Measurements from ENCODE around the gene FILIP1. TPM values are rescaled to one million over a fixed set of nuclear protein-coding genes. Genes with fewer than 3 reads are reported as not detected.

Gene FILIP1
- total and polyA plus RNA-seq, 10 of the 15 experiments (the other 5 are each of a cell fraction or from before 2014, with no cell fraction given), result 0.23 to 2.0 (median 0.44) TPM

DNA sequence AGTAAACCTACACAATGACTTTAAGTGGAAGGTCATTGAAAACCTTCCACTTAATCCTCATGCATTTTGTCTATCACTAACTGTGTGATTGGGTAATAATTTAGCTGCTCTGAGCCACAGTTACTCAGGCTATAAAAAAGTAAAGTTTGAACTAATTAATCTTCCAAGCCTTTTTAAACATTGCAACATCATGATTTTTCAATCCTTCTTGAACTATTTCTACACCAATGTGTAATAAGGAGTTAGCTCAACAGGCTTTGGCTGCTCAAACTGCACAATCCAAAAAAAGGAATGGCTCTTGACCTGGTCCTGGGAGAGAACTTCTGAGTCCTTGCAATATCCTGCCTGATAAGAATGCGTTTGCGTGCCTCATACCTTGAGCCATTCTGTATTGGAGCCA lies 34.8 kb upstream of the FILIP1 start:
- DNase-seq (ENCODE audit: low read depth, low spot score) (no peak), FAIRE-seq (no peak)

More for the DNA sequence above, 34.8 kb upstream of the FILIP1 start:
- BruUV-seq (replicated peaks), result no TSS peak
- no peaks in the 10 kb centered on the region for H4K20me1 ChIP-seq (ENCODE audit: control insufficient read depth, insufficient read depth)
- no peak overlapping the region for H2AFZ ChIP-seq (ENCODE audit: control insufficient read depth, low read depth, low read length)
- H3K36me3 ChIP-seq (ENCODE audit: control insufficient read depth in 2 of 2, insufficient read depth in 2 of 2, low read length in 1 of 2), result no peaks in the 10 kb centered on the region
- WGBS (ENCODE audit: insufficient coverage, insufficient replicate concordance, low lambda C conversion rate, missing lambda C conversion rate), result 64% methylated on average over 2 of the region's 2 CpGs
- no peaks in the 10 kb centered on the region for H3K4me1 ChIP-seq (ENCODE audit: control insufficient read depth, insufficient read depth, low read length)
- H3K9ac ChIP-seq (ENCODE audit: control insufficient read depth, insufficient read depth, low read length), result no peak overlapping the region
- H3K27me3 ChIP-seq (replicated peaks in 1 of 2; ENCODE audit: control insufficient read depth in 2 of 2, insufficient read depth in 2 of 2, low read length in 1 of 2), result no peaks in the 10 kb centered on the region
- ChIA-PET SMC1A (ENCODE audit: uncharacterized antibody, unreplicated experiment) (interaction anchor here (0.9 to 5.3 kb wide), 15 partner anchors 10 to 319 kb away, joined by 3 to 66 read pairs (median 7); no protein-coding TSS in a partner anchor), CTCF (interaction anchor here (0.7 to 5.1 kb wide), 18 partner anchors 10 to 318 kb away, joined by 3 to 77 read pairs (median 5); partner anchors contain the start of gene FILIP1), RAD21 (ENCODE audit: unreplicated experiment) (interaction anchor here (1.0 to 2.4 kb wide), 9 partner anchors 18 to 318 kb away, joined by 3 to 18 read pairs (median 5); partner anchors contain the start of gene FILIP1), POLR2A (no interaction called here)
- no peak for ATAC-seq
- in situ Hi-C loops (cut with MboI) (loop anchor here (10.0 kb wide), 1 partner anchor 164 kb away; no protein-coding TSS in a partner anchor), intact Hi-C loops (cut with micrococcal nuclease; ENCODE audit: unreplicated experiment) (loop anchor here (5.0 to 10.0 kb wide), 2 partner anchors 316 to 1674 kb away; no protein-coding TSS in a partner anchor)
- H3K27ac ChIP-seq (ENCODE audit: control insufficient read depth, insufficient read depth), result no peak overlapping the region
- TF ChIP-seq MTA2 (IDR thresholded peaks at IDR 0.05; ENCODE audit: low read depth) (no peak), TARDBP (IDR thresholded peaks at IDR 0.05; ENCODE audit: borderline replicate concordance) (no peak), TCF3 (IDR thresholded peaks at IDR 0.05; ENCODE audit: borderline replicate concordance, insufficient read depth, low read depth, low read length) (no peak), IKZF1 (conservative IDR thresholded peaks at IDR 0.05) (no peak), SUPT20H (IDR thresholded peaks at IDR 0.05; ENCODE audit: borderline replicate concordance, control insufficient read depth, low read depth, low read length) (no peak), POLR2AphosphoS5 (IDR thresholded peaks at IDR 0.05; ENCODE audit: low read length) (no peak), CEBPB (IDR thresholded peaks at IDR 0.05; ENCODE audit: borderline replicate concordance in 1 of 2, low read depth in 2 of 2, low read length in 2 of 2) (no peak), NBN (IDR thresholded peaks at IDR 0.05) (no peak), SIN3A (IDR thresholded peaks at IDR 0.05; ENCODE audit: low read depth, low read length) (no peak), ZSCAN29 (IDR thresholded peaks at IDR 0.05) (no peak), RAD21 (IDR thresholded peaks at IDR 0.05; ENCODE audit: insufficient read depth, low read depth, low read length) (no peak), CHD4 (IDR thresholded peaks at IDR 0.05) (no peak), CBFB (IDR thresholded peaks at IDR 0.05; ENCODE audit: low read depth) (no peak), BCL11A (IDR thresholded peaks at IDR 0.05; ENCODE audit: low read depth, low read length) (no peak), MTA3 (IDR thresholded peaks at IDR 0.05; ENCODE audit: borderline replicate concordance, low read length) (no peak), SMC3 (IDR thresholded peaks at IDR 0.05; ENCODE audit: borderline replicate concordance, low read length) (no peak)
- TF ChIP-seq, protein P1, sequence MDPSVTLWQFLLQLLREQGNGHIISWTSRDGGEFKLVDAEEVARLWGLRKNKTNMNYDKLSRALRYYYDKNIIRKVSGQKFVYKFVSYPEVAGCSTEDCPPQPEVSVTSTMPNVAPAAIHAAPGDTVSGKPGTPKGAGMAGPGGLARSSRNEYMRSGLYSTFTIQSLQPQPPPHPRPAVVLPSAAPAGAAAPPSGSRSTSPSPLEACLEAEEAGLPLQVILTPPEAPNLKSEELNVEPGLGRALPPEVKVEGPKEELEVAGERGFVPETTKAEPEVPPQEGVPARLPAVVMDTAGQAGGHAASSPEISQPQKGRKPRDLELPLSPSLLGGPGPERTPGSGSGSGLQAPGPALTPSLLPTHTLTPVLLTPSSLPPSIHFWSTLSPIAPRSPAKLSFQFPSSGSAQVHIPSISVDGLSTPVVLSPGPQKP (IDR thresholded peaks at IDR 0.05; ENCODE audit: low read depth, low read length), result no peak
- TF ChIP-seq, protein P2, sequence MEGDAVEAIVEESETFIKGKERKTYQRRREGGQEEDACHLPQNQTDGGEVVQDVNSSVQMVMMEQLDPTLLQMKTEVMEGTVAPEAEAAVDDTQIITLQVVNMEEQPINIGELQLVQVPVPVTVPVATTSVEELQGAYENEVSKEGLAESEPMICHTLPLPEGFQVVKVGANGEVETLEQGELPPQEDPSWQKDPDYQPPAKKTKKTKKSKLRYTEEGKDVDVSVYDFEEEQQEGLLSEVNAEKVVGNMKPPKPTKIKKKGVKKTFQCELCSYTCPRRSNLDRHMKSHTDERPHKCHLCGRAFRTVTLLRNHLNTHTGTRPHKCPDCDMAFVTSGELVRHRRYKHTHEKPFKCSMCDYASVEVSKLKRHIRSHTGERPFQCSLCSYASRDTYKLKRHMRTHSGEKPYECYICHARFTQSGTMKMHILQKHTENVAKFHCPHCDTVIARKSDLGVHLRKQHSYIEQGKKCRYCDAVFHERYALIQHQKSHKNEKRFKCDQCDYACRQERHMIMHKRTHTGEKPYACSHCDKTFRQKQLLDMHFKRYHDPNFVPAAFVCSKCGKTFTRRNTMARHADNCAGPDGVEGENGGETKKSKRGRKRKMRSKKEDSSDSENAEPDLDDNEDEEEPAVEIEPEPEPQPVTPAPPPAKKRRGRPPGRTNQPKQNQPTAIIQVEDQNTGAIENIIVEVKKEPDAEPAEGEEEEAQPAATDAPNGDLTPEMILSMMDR (IDR thresholded peaks at IDR 0.05 in 2 of 3, conservative IDR thresholded peaks at IDR 0.05 in 1 of 3; ENCODE audit: control insufficient read depth in 2 of 3, extremely low read depth in 1 of 3, insufficient read depth in 1 of 3, low read depth in 3 of 3, low read length in 3 of 3), result no peak
- TF ChIP-seq, protein P3, sequence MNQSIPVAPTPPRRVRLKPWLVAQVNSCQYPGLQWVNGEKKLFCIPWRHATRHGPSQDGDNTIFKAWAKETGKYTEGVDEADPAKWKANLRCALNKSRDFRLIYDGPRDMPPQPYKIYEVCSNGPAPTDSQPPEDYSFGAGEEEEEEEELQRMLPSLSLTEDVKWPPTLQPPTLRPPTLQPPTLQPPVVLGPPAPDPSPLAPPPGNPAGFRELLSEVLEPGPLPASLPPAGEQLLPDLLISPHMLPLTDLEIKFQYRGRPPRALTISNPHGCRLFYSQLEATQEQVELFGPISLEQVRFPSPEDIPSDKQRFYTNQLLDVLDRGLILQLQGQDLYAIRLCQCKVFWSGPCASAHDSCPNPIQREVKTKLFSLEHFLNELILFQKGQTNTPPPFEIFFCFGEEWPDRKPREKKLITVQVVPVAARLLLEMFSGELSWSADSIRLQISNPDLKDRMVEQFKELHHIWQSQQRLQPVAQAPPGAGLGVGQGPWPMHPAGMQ (IDR thresholded peaks at IDR 0.05; ENCODE audit: borderline replicate concordance), result no peak
- TF ChIP-seq, protein P4, sequence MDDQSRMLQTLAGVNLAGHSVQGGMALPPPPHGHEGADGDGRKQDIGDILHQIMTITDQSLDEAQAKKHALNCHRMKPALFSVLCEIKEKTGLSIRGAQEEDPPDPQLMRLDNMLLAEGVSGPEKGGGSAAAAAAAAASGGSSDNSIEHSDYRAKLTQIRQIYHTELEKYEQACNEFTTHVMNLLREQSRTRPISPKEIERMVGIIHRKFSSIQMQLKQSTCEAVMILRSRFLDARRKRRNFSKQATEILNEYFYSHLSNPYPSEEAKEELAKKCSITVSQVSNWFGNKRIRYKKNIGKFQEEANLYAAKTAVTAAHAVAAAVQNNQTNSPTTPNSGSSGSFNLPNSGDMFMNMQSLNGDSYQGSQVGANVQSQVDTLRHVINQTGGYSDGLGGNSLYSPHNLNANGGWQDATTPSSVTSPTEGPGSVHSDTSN (IDR thresholded peaks at IDR 0.05; ENCODE audit: insufficient replicate concordance, low read depth, low read length), result no peak
- no peaks in the 10 kb centered on the region for H3K9me3 ChIP-seq (replicated peaks; ENCODE audit: control insufficient read depth, insufficient read depth, low read length)
- no peak overlapping the region for H3K4me3 ChIP-seq
- no peaks in the 10 kb centered on the region for H3K79me2 ChIP-seq (ENCODE audit: control insufficient read depth, insufficient read depth, low read length)
- H3K4me2 ChIP-seq (ENCODE audit: control insufficient read depth, insufficient read depth), result no peak overlapping the region

Data from GM12878 (cell line).